Caco-2 (cell line): ENCODE measurements around the gene THSD7A. TPM values are rescaled to one million over a fixed set of nuclear protein-coding genes. Genes with fewer than 3 reads are reported as not detected.

Experiments used
- BruUV-seq: library from RNA; stranded (reverse); fragments of 400-500 nt; replicated peaks from 2 replicates; lab custom pipeline; 2021; lab: Mats Ljungman, UMichigan
- CTCF ChIA-PET: fragments of 300-600 bp; sonication (Branson Sonifier 250); formaldehyde crosslinking; loops from one replicate; lab custom pipeline; 2022; ENCODE audit warnings: antibody characterized with exemption; lab: Charles Lee
- POLR2A ChIA-PET: fragments of 300-600 bp; sonication (Branson Sonifier 250); formaldehyde crosslinking; loops from one replicate; lab custom pipeline; 2022; ENCODE audit warnings: antibody characterized with exemption; lab: Charles Lee
- DNase-seq, 2 experiments: peaks; one replicate each; pipeline versions ENCODE4 v3.0.0 to v3.0.0-alpha.2; 2020 to 2022
- H3K27me3 ChIP-seq: replicated peaks from 2 replicates; pipeline ENCODE4 v1.6.0; 2011; ENCODE audit warnings: low read length; ENCODE audit not compliant: control insufficient read depth, insufficient read depth
- H3K36me3 ChIP-seq: 2 replicates; pipeline ENCODE4 v1.5.1; 2011; ENCODE audit warnings: low read length; ENCODE audit not compliant: control insufficient read depth, insufficient read depth
- H3K4me1 ChIP-seq: fragments of 250-450 bp; sonication (Bioruptor Pico); 2 replicates; pipeline ENCODE4 v1.5.1; 2020; ENCODE audit warnings: mild to moderate bottlenecking
- H3K4me3 ChIP-seq: 2 replicates; pipeline ENCODE4 v1.5.1; 2011; ENCODE audit warnings: low read depth, mild to moderate bottlenecking, control low read depth, low read length
- H3K9me3 ChIP-seq: fragments of 250-450 bp; sonication (Bioruptor Pico); 2 replicates; pipeline ENCODE4 v1.5.1; 2020; ENCODE audit warnings: mild to moderate bottlenecking, moderate library complexity
- H3K27ac Mint-ChIP-seq: one replicate; pipeline ENCODE4 v1.8.0; 2022; ENCODE audit warnings: mixed read lengths; ENCODE audit not compliant: unreplicated experiment
- H3K27me3 Mint-ChIP-seq: one replicate; pipeline ENCODE4 v1.8.0; 2022; ENCODE audit warnings: mixed read lengths; ENCODE audit not compliant: insufficient read depth, unreplicated experiment
- H3K36me3 Mint-ChIP-seq: one replicate; pipeline ENCODE4 v1.8.0; 2022; ENCODE audit warnings: mild to moderate bottlenecking, mixed read lengths; ENCODE audit not compliant: insufficient read depth, unreplicated experiment
- H3K4me1 Mint-ChIP-seq: one replicate; pipeline ENCODE4 v1.8.0; 2022; ENCODE audit warnings: low read depth, mixed read lengths; ENCODE audit not compliant: unreplicated experiment
- H3K4me3 Mint-ChIP-seq: one replicate; pipeline ENCODE4 v1.8.0; 2022; ENCODE audit warnings: mild to moderate bottlenecking, moderate library complexity, mixed read lengths; ENCODE audit not compliant: unreplicated experiment
- H3K9me3 Mint-ChIP-seq: one replicate; pipeline ENCODE4 v1.8.0; 2022; ENCODE audit warnings: mixed read lengths; ENCODE audit not compliant: unreplicated experiment
- intact Hi-C: fragments of 100-400 bp; cut with micrococcal nuclease; formaldehyde crosslinking; loops from one replicate; pipeline ENCODE4 v1.10.0; 2022; ENCODE audit not compliant: unreplicated experiment
- total RNA-seq: library from RNA; stranded (reverse); gene quantifications from 2 replicates; pipeline ENCODE4 v1.2.3, GENCODE V29; 2022
- TF ChIP-seq, protein P1 (sequence below), 2 experiments: fragments of 200-600 bp in 1 of 2; IDR thresholded peaks; 1 replicate in 1 of 2; 2 replicates in 1 of 2; pipeline versions ENCODE4 v1.5.1 to v1.8.0; 2011 to 2022; ENCODE audit warnings: antibody characterized with exemption in 1 of 2, control low read depth in 1 of 2, inconsistent platforms in 1 of 2, low read depth in 1 of 2, low read length in 1 of 2, mild to moderate bottlenecking in 1 of 2, moderate library complexity in 1 of 2; ENCODE audit not compliant: insufficient read depth in 1 of 2, severe bottlenecking in 1 of 2, unreplicated experiment in 1 of 2

THSD7A gene
- total RNA-seq, 1 experiment from 2014 or later, result 0.05 TPM

DNA sequence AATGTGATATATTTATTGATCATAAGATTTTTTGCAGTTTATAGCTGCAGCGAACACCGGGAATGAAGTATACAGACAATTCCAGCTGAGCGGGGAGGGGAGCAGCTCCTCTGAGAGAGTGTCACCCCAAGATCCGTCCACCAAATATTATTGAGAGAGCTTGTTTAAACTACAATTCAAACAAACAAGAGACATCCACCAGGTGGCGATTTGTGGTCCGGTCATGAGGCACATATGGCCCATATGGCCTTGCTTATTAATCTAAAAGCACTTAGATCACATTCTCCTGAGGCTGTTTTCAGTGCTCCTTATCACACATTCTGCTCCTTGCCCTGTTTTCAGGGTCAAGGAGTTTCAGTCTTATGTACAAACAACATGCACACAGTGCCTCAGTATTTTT, 83.1 kb downstream of the THSD7A start:
- H3K9me3 Mint-ChIP-seq, result no peaks in the 10 kb centered on the region
- H3K27me3 Mint-ChIP-seq, result no peaks in the 10 kb centered on the region
- Histone ChIP-seq H3K9me3 (no peaks in the 10 kb centered on the region), H3K4me3 (no peak overlapping the region), H3K27me3 (no peaks in the 10 kb centered on the region), H3K36me3 (no peaks in the 10 kb centered on the region), H3K4me1 (0 out of 2 replicates have a peak, but pooled peaks cover 3% of the 10 kb centered on the region)
- no peak overlapping the region for H3K27ac Mint-ChIP-seq
- CTCF ChIA-PET, result interaction anchor here (1.0 kb wide), 2 partner anchors 82 to 573 kb away, joined by 3 to 4 read pairs; no protein-coding TSS in a partner anchor
- H3K4me3 Mint-ChIP-seq, result no peak overlapping the region
- peak in 1 of 2 experiments; percentile 11 for DNase-seq
- TF ChIP-seq, protein P1, sequence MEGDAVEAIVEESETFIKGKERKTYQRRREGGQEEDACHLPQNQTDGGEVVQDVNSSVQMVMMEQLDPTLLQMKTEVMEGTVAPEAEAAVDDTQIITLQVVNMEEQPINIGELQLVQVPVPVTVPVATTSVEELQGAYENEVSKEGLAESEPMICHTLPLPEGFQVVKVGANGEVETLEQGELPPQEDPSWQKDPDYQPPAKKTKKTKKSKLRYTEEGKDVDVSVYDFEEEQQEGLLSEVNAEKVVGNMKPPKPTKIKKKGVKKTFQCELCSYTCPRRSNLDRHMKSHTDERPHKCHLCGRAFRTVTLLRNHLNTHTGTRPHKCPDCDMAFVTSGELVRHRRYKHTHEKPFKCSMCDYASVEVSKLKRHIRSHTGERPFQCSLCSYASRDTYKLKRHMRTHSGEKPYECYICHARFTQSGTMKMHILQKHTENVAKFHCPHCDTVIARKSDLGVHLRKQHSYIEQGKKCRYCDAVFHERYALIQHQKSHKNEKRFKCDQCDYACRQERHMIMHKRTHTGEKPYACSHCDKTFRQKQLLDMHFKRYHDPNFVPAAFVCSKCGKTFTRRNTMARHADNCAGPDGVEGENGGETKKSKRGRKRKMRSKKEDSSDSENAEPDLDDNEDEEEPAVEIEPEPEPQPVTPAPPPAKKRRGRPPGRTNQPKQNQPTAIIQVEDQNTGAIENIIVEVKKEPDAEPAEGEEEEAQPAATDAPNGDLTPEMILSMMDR (IDR thresholded peaks at IDR 0.05; ENCODE audit: insufficient read depth in 1 of 2, low read depth in 1 of 2, low read length in 1 of 2, severe bottlenecking in 1 of 2, unreplicated experiment in 1 of 2), result peak in 1 of 2 experiments; percentile 12
- H3K4me1 Mint-ChIP-seq, result no peaks in the 10 kb centered on the region
- BruUV-seq, result no TSS peak
- intact Hi-C loops, result no loop called here
- H3K36me3 Mint-ChIP-seq, result no peaks in the 10 kb centered on the region
- POLR2A ChIA-PET, result no interaction called here

DNA sequence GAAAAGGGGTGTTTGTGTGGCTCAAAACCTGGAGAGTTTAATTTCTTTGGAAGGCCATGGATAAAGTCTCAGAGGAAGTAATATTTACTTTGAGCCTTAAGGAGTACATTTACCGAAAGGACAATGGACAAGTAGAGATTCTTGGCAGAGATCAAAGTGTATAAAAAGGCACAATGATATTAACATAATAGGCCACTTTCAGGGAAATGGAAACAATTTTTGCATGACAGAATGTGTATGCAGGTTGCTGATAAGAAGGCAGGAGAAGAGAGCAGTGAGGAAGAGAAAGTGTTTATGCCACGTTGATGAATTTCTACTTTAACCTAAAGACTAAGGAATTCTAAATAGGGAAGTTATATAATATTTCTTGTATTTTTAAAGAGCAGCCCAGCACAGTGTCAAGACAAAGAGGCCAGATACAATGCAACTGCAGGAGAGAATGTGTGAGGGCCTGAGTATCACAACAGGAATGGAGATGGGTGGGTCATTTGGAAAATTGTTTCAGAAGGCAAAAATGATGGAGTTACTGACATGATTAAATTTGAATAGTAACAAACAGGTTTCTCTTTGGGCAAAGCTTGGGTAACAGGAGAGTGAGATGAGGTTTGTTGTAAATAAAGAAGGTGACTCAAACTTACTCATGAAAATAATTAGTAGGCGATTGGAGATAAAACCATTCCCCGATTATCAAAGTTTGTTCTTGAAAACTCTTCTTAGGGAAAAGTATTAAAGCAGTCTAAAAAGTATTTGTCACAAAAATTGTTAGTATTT, 84.1 kb downstream of the THSD7A start:
- Histone ChIP-seq H3K27me3 (no peaks in the 10 kb centered on the region), H3K4me3 (no peak overlapping the region), H3K9me3 (no peaks in the 10 kb centered on the region), H3K4me1 (0 out of 2 replicates have a peak, but pooled peaks cover 3% of the 10 kb centered on the region), H3K36me3 (no peaks in the 10 kb centered on the region)
- TF ChIP-seq, protein P1 (IDR thresholded peaks at IDR 0.05; ENCODE audit: insufficient read depth in 1 of 2, low read depth in 1 of 2, low read length in 1 of 2, severe bottlenecking in 1 of 2, unreplicated experiment in 1 of 2), result no peak
- DNase-seq, result no peak
- Mint-ChIP-seq H3K27me3 (no peaks in the 10 kb centered on the region), H3K4me1 (no peaks in the 10 kb centered on the region), H3K36me3 (no peaks in the 10 kb centered on the region), H3K9me3 (no peaks in the 10 kb centered on the region), H3K27ac (no peak overlapping the region), H3K4me3 (no peak overlapping the region)
- POLR2A ChIA-PET, result no interaction called here
- intact Hi-C loops, result no loop called here
- CTCF ChIA-PET, result no interaction called here
- BruUV-seq, result no TSS peak

DNA sequence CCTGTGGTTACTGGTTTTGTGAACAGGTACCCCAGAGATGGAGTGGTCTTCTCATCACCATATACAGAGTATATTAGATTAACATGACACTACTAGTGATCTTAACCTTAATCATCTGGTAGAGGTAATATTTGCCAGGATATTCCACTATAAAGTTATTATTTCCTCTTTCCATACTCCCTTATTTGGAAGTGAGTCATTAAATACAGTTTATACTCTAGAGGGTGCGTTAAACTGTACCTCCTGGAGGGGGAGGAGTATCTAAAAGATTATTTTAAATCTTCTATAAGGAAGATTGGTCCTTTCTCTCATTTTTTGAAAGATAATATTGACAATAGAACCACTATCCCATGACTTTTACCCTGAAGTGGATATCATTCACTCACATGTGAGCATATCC, 85.4 kb downstream of the THSD7A start:
- Mint-ChIP-seq H3K4me1 (no peaks in the 10 kb centered on the region), H3K4me3 (no peak overlapping the region), H3K27me3 (no peaks in the 10 kb centered on the region), H3K9me3 (no peaks in the 10 kb centered on the region), H3K36me3 (no peaks in the 10 kb centered on the region), H3K27ac (no peak overlapping the region)
- Histone ChIP-seq H3K36me3 (no peaks in the 10 kb centered on the region), H3K4me1 (0 out of 2 replicates have a peak, but pooled peaks cover 3% of the 10 kb centered on the region), H3K4me3 (no peak overlapping the region), H3K9me3 (no peaks in the 10 kb centered on the region), H3K27me3 (no peaks in the 10 kb centered on the region)
- no TSS peak for BruUV-seq
- ChIA-PET CTCF (no interaction called here), POLR2A (no interaction called here)
- intact Hi-C loops, result no loop called here
- TF ChIP-seq, protein P1 (IDR thresholded peaks at IDR 0.05; ENCODE audit: insufficient read depth in 1 of 2, low read depth in 1 of 2, low read length in 1 of 2, severe bottlenecking in 1 of 2, unreplicated experiment in 1 of 2), result no peak
- DNase-seq, result no peak
